K562 (cell line): ENCODE measurements around the gene UBN1. TPM values are rescaled to one million over a fixed set of nuclear protein-coding genes. Genes with fewer than 3 reads are reported as not detected.

ENCODE experiments used
- ERF ChIP-seq: fragments of 450-650 bp; formaldehyde crosslinking; IDR thresholded peaks from 2 replicates; pipeline ENCODE4 v1.4.0; 2020; ENCODE audit warnings: mild to moderate bottlenecking, mixed read lengths
- GATAD2A ChIP-seq: fragments of 450-650 bp; IDR thresholded peaks from 2 replicates; pipeline ENCODE4 v1.6.1; 2017
- ILF3 ChIP-seq: fragments of 450-650 bp; IDR thresholded peaks from 2 replicates; pipeline ENCODE4 v1.6.1; 2018; ENCODE audit warnings: antibody characterized with exemption, mild to moderate bottlenecking, moderate library complexity, borderline replicate concordance
- MAFG ChIP-seq: fragments of 450-650 bp; conservative IDR thresholded peaks from 2 replicates; pipeline ENCODE4 v1.6.1; 2016; ENCODE audit warnings: missing genetic modification characterization, missing compliant biosample characterization
- MTA3 ChIP-seq: fragments of 450-650 bp; formaldehyde crosslinking; IDR thresholded peaks from 2 replicates; pipeline ENCODE4 v1.6.1; 2017; ENCODE audit warnings: mild to moderate bottlenecking, borderline replicate concordance
- MYC ChIP-seq, 2 experiments: fragments of 250-450 bp in 1 of 2; sonication (Bioruptor Pico) in 1 of 2; IDR thresholded peaks; 2 replicates each; pipeline versions ENCODE4 v1.5.1 to v1.6.1; 2012 to 2021; ENCODE audit warnings: low read depth in 2 of 2, borderline replicate concordance in 1 of 2, improper control_type of control experiment in 1 of 2, low read length in 1 of 2, mild to moderate bottlenecking in 1 of 2, moderate library complexity in 1 of 2
- SIN3A ChIP-seq, 2 experiments: fragments of 150-350 bp in 1 of 2; IDR thresholded peaks; 2 replicates each; pipeline ENCODE4 v1.6.1; 2011 to 2016; ENCODE audit warnings: borderline replicate concordance in 2 of 2, low read depth in 2 of 2, low read length in 2 of 2, mild to moderate bottlenecking in 2 of 2, moderate library complexity in 2 of 2; ENCODE audit not compliant: control insufficient read depth in 1 of 2
- TCF7L2 ChIP-seq: fragments of 150-350 bp; IDR thresholded peaks from 2 replicates; pipeline ENCODE4 v1.6.1; 2016; ENCODE audit warnings: low read depth, mild to moderate bottlenecking, low read length, moderate library complexity
- TSC22D4 ChIP-seq: fragments of 450-650 bp; IDR thresholded peaks from 2 replicates; pipeline ENCODE4 v1.6.1; 2016; ENCODE audit warnings: missing genetic modification characterization, missing biosample characterization, control low read depth
- ZBTB7A ChIP-seq: IDR thresholded peaks from 2 replicates; pipeline ENCODE4 v1.6.1; 2011; ENCODE audit warnings: low read depth, mild to moderate bottlenecking, low read length, moderate library complexity, borderline replicate concordance; ENCODE audit not compliant: control insufficient read depth
- ZNF217 ChIP-seq: sonication (generic); formaldehyde crosslinking; IDR thresholded peaks from 2 replicates; pipeline ENCODE4 v1.8.0; 2022; ENCODE audit warnings: mild to moderate bottlenecking, missing genetic modification reagents
- ZNF445 ChIP-seq: fragments of 250-450 bp; sonication (Bioruptor Pico); IDR thresholded peaks from 2 replicates; pipeline ENCODE4 v1.4.0; 2020; ENCODE audit warnings: low read depth, mild to moderate bottlenecking, moderate library complexity
- polyA plus RNA-seq, 8 experiments: library from polyadenylated mRNA; depleted of rRNA in 4 of 8; stranded (reverse) in 5 of 8; unstranded in 3 of 8; fragments of >200 nt; fragmentation: Nextera tagmentation in 2 of 8; fragmentation: Illumina TruSeq in 1 of 8; extraction: Ambion mirVana in 2 of 8; extraction: Trizol in 1 of 8; gene quantifications; 2 replicates each; pipeline versions ENCODE4 v1.2.1 to v1.2.3, GENCODE V29; 2011 to 2014; ENCODE audit warnings: inconsistent platforms in 1 of 8, missing spikeins in 1 of 8
- total RNA-seq, 7 experiments: library from RNA; depleted of rRNA in 6 of 7; stranded (reverse); fragments of >200 nt in 6 of 7; fragmentation: Illumina TruSeq in 2 of 7; extraction: Trizol in 2 of 7; gene quantifications; 2 replicates each; pipeline versions ENCODE4 v1.2.1 to v1.2.3, GENCODE V29; 2011 to 2021; ENCODE audit warnings: low replicate concordance in 1 of 7
- TF ChIP-seq, protein P1 (sequence below): fragments of 450-650 bp; IDR thresholded peaks from 2 replicates; pipeline ENCODE4 v1.6.1; 2016
- TF ChIP-seq, protein P2 (sequence below): fragments of 250-450 bp; sonication (Bioruptor Pico); IDR thresholded peaks from 2 replicates; pipeline ENCODE4 v1.4.0; 2020; ENCODE audit warnings: mild to moderate bottlenecking, moderate library complexity
- TF ChIP-seq, protein P3 (sequence below): fragments of 450-650 bp; IDR thresholded peaks from 2 replicates; pipeline ENCODE4 v1.6.1; 2017; ENCODE audit warnings: antibody characterized with exemption
- TF ChIP-seq, protein P4 (sequence below): fragments of 450-650 bp; conservative IDR thresholded peaks from 2 replicates; pipeline ENCODE4 v1.6.1; 2016; ENCODE audit warnings: missing genetic modification characterization, low read depth, mild to moderate bottlenecking, control low read depth, missing compliant biosample characterization
- TF ChIP-seq, protein P5 (sequence below): fragments of 450-650 bp; IDR thresholded peaks from 2 replicates; pipeline ENCODE4 v1.6.1; 2018; ENCODE audit warnings: mild to moderate bottlenecking, low read depth; ENCODE audit not compliant: partially characterized antibody
- TF ChIP-seq, protein P6 (sequence below): fragments of 250-450 bp; sonication (Bioruptor Pico); IDR thresholded peaks from 2 replicates; pipeline ENCODE4 v1.8.0; 2021; ENCODE audit warnings: borderline replicate concordance, mild to moderate bottlenecking, moderate library complexity; ENCODE audit not compliant: poor library complexity, severe bottlenecking

Gene UBN1
- total and polyA plus RNA-seq, 9 of the 15 experiments (the other 6 are each of a cell fraction or from before 2014, with no cell fraction given), result 1.5 to 45.7 (median 20.6) TPM

DNA sequence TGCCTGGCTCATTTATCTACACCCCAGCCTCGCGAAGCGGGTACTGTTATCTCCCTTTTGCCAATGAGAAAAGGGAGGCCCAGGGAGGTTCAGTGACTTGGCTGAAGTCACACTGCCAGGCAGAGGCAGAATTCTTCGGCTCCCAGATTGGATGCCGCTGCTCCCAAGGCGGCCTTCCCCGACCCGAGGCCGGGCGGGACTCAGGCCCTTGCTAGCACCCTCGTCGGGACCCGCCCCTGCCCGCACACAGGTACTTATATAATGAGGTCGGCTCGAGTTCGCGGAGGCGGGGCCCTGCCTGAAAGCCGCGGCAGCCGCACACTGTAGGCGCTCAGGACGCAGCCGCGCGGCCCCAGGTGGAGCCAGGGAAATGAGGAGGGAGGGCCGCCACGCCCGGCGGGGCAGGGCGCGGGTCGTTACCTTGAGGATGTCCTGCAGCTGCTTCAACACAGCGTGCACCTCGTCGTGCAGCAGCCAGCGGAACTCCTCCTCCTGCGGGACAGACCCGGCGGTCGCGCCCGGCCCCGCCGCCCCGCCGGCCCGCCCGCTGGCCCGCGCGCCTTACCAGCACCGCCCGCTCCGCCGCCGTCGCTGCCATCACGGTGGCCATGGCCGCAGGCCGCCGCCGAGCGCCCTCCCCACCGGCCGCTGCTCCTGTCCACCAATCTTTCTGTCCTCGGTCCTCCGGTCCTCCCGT is 45.2 kb upstream of the UBN1 start, which contains the start of gene ROGDI (continued):
- TF ChIP-seq, protein P1, sequence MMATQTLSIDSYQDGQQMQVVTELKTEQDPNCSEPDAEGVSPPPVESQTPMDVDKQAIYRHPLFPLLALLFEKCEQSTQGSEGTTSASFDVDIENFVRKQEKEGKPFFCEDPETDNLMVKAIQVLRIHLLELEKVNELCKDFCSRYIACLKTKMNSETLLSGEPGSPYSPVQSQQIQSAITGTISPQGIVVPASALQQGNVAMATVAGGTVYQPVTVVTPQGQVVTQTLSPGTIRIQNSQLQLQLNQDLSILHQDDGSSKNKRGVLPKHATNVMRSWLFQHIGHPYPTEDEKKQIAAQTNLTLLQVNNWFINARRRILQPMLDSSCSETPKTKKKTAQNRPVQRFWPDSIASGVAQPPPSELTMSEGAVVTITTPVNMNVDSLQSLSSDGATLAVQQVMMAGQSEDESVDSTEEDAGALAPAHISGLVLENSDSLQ, result no peak
- TF ChIP-seq GATAD2A (no peak), MAFG (tag) (no peak), TSC22D4 (tag) (no peak), ZNF445 (CRISPR knock-in tag) (no peak), SIN3A (IDR thresholded peaks at IDR 0.05; ENCODE audit: borderline replicate concordance in 2 of 2, control insufficient read depth in 1 of 2, low read depth in 2 of 2, low read length in 2 of 2) (peak; percentile 8 to 79; a peak in 2 of 4 replicates), ERF (no peak), MTA3 (no peak), MYC (IDR thresholded peaks at IDR 0.05; ENCODE audit: low read depth, low read length) (peak; percentile 51; the same call in 1 of the 2 replicates), MYC (CRISPR knock-in tag; IDR thresholded peaks at IDR 0.05; ENCODE audit: borderline replicate concordance, low read depth) (no peak), ILF3 (no peak), ZNF217 (no peak), TCF7L2 (no peak), ZBTB7A (peak; percentile 32; the same call in 1 of the 2 replicates)
- TF ChIP-seq, protein P2, sequence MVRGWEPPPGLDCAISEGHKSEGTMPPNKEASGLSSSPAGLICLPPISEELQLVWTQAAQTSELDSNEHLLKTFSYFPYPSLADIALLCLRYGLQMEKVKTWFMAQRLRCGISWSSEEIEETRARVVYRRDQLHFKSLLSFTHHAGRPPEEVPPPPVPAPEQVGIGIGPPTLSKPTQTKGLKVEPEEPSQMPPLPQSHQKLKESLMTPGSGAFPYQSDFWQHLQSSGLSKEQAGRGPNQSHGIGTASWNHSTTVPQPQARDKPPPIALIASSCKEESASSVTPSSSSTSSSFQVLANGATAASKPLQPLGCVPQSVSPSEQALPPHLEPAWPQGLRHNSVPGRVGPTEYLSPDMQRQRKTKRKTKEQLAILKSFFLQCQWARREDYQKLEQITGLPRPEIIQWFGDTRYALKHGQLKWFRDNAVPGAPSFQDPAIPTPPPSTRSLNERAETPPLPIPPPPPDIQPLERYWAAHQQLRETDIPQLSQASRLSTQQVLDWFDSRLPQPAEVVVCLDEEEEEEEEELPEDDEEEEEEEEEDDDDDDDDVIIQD, result no peak
- TF ChIP-seq, protein P3, sequence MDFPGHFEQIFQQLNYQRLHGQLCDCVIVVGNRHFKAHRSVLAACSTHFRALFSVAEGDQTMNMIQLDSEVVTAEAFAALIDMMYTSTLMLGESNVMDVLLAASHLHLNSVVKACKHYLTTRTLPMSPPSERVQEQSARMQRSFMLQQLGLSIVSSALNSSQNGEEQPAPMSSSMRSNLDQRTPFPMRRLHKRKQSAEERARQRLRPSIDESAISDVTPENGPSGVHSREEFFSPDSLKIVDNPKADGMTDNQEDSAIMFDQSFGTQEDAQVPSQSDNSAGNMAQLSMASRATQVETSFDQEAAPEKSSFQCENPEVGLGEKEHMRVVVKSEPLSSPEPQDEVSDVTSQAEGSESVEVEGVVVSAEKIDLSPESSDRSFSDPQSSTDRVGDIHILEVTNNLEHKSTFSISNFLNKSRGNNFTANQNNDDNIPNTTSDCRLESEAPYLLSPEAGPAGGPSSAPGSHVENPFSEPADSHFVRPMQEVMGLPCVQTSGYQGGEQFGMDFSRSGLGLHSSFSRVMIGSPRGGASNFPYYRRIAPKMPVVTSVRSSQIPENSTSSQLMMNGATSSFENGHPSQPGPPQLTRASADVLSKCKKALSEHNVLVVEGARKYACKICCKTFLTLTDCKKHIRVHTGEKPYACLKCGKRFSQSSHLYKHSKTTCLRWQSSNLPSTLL, result no peak
- TF ChIP-seq, protein P4, sequence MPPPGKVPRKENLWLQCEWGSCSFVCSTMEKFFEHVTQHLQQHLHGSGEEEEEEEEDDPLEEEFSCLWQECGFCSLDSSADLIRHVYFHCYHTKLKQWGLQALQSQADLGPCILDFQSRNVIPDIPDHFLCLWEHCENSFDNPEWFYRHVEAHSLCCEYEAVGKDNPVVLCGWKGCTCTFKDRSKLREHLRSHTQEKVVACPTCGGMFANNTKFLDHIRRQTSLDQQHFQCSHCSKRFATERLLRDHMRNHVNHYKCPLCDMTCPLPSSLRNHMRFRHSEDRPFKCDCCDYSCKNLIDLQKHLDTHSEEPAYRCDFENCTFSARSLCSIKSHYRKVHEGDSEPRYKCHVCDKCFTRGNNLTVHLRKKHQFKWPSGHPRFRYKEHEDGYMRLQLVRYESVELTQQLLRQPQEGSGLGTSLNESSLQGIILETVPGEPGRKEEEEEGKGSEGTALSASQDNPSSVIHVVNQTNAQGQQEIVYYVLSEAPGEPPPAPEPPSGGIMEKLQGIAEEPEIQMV (tag), result no peak
- TF ChIP-seq, protein P5, sequence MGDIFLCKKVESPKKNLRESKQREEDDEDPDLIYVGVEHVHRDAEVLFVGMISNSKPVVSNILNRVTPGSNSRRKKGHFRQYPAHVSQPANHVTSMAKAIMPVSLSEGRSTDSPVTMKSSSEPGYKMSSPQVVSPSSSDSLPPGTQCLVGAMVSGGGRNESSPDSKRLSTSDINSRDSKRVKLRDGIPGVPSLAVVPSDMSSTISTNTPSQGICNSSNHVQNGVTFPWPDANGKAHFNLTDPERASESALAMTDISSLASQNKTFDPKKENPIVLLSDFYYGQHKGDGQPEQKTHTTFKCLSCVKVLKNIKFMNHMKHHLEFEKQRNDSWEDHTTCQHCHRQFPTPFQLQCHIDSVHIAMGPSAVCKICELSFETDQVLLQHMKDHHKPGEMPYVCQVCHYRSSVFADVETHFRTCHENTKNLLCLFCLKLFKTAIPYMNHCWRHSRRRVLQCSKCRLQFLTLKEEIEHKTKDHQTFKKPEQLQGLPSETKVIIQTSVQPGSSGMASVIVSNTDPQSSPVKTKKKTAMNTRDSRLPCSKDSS, result no peak
- TF ChIP-seq, protein P6, sequence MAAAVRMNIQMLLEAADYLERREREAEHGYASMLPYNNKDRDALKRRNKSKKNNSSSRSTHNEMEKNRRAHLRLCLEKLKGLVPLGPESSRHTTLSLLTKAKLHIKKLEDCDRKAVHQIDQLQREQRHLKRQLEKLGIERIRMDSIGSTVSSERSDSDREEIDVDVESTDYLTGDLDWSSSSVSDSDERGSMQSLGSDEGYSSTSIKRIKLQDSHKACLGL (CRISPR knock-in tag), result no peak
